A549 (cell line): ENCODE data around the gene TRMT2B.

Source experiments
- CHD2 ChIP-seq: fragments of 150-350 bp; IDR thresholded peaks from 2 replicates; pipeline ENCODE4 v1.6.1; 2014; ENCODE audit warnings: low read length; ENCODE audit not compliant: partially characterized antibody
- HDAC2 ChIP-seq: fragments of 200-600 bp; sonication (generic); IDR thresholded peaks from 2 replicates; pipeline ENCODE4 v1.6.1; 2016
- RAD21 ChIP-seq, 2 experiments: fragments of >200 bp in 1 of 2; sonication (Bioruptor Twin) in 1 of 2; formaldehyde crosslinking in 1 of 2; IDR thresholded peaks in 1 of 2; conservative IDR thresholded peaks in 1 of 2; 2 replicates in 1 of 2; 3 replicates in 1 of 2; pipeline ENCODE4 v1.6.1; 2012 to 2018; ENCODE audit warnings: inconsistent platforms in 1 of 2
- TF ChIP-seq, protein P1 (sequence below): fragments of >200 bp; sonication (Bioruptor Twin); formaldehyde crosslinking; IDR thresholded peaks from 3 replicates; pipeline ENCODE4 v1.5.1; 2016
- TF ChIP-seq, protein P2 (sequence below): fragments of 250-450 bp; sonication (Bioruptor Pico); IDR thresholded peaks from 2 replicates; pipeline ENCODE4 v1.5.0; 2021; ENCODE audit warnings: mild to moderate bottlenecking, moderate library complexity, borderline replicate concordance

DNA sequence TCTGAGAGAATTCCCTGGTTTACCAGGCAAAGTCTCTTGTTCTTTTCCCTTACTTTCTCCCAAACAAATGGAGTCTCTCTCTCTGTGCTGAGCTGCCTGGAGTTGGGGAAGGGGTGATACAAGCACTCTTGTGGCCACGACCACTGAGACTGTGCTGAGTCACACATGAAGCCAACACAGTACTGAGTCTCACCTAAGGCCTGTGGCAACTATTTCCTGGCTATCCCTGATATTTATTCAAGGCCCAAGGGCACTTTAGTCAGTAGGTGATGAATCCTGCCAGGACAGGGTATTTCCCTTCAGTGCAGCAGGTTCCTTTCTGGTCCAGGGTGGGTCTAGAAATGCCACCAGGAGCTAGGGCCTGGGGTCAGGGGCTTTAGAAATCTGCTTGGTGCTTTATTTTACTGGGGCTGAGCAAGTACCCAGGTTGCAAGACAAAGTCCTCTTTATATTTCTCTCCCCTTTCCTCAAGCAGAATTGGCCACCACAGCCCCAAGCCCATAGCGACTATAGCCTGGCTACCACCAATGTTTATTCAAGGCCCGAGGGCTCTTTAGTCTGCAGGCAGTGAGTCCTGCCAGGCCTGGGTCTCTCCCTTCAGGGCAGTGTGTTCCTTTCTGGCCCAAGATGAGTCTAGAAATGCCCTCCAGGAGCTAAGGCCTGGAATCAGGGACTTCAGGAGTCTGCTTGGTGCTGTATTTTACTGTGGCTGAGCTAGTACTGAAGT, 71.9 kb downstream of the TRMT2B start:
- TF ChIP-seq RAD21 (conservative IDR thresholded peaks at IDR 0.05 in 1 of 2, IDR thresholded peaks at IDR 0.05 in 1 of 2) (no peak), HDAC2 (no peak), CHD2 (no peak)
- TF ChIP-seq, protein P1, sequence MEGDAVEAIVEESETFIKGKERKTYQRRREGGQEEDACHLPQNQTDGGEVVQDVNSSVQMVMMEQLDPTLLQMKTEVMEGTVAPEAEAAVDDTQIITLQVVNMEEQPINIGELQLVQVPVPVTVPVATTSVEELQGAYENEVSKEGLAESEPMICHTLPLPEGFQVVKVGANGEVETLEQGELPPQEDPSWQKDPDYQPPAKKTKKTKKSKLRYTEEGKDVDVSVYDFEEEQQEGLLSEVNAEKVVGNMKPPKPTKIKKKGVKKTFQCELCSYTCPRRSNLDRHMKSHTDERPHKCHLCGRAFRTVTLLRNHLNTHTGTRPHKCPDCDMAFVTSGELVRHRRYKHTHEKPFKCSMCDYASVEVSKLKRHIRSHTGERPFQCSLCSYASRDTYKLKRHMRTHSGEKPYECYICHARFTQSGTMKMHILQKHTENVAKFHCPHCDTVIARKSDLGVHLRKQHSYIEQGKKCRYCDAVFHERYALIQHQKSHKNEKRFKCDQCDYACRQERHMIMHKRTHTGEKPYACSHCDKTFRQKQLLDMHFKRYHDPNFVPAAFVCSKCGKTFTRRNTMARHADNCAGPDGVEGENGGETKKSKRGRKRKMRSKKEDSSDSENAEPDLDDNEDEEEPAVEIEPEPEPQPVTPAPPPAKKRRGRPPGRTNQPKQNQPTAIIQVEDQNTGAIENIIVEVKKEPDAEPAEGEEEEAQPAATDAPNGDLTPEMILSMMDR = no peak
- TF ChIP-seq, protein P2, sequence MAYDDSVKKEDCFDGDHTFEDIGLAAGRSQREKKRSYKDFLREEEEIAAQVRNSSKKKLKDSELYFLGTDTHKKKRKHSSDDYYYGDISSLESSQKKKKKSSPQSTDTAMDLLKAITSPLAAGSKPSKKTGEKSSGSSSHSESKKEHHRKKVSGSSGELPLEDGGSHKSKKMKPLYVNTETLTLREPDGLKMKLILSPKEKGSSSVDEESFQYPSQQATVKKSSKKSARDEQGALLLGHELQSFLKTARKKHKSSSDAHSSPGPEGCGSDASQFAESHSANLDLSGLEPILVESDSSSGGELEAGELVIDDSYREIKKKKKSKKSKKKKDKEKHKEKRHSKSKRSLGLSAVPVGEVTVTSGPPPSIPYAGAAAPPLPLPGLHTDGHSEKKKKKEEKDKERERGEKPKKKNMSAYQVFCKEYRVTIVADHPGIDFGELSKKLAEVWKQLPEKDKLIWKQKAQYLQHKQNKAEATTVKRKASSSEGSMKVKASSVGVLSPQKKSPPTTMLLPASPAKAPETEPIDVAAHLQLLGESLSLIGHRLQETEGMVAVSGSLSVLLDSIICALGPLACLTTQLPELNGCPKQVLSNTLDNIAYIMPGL (CRISPR knock-in tag) = no peak
